GM23338 (cell line): Measurements from ENCODE around the gene SBK3. TPM values are rescaled to one million over a fixed set of nuclear protein-coding genes. Genes with fewer than 3 reads are reported as not detected.

Experiments
- ATAC-seq: fragments of 200-7000 bp; cut with Tn5 transposase; 3 replicates; pipeline ENCODE4 v1.9.1; 2020
- DNase-seq: peaks from one replicate; pipeline ENCODE4 v3.0.0-alpha.2; 2015; ENCODE audit warnings: low spot score
- H2AFZ ChIP-seq: fragments of 200-600 bp; sonication (generic); 2 replicates; pipeline ENCODE4 v1.8.0; 2016; ENCODE audit warnings: antibody characterized with exemption, mild to moderate bottlenecking, moderate library complexity
- H3F3A ChIP-seq: fragments of 200-600 bp; sonication (generic); replicated peaks from 2 replicates; pipeline ENCODE4 v1.8.0; 2017; ENCODE audit warnings: antibody characterized with exemption, mixed run types, low read depth
- H3K27ac ChIP-seq: fragments of 200-600 bp; sonication (generic); 2 replicates; pipeline ENCODE4 v1.6.1; 2016; ENCODE audit warnings: low read depth
- H3K27me3 ChIP-seq: fragments of 200-600 bp; sonication (generic); 2 replicates; pipeline ENCODE4 v1.8.0; 2016; ENCODE audit warnings: mild to moderate bottlenecking, mixed run types, moderate library complexity; ENCODE audit not compliant: insufficient read depth
- H3K36me3 ChIP-seq: fragments of 200-600 bp; sonication (generic); 2 replicates; pipeline ENCODE4 v1.8.0; 2016; ENCODE audit warnings: mild to moderate bottlenecking; ENCODE audit not compliant: insufficient read depth
- H3K4me1 ChIP-seq: fragments of 200-600 bp; sonication (generic); 2 replicates; pipeline ENCODE4 v1.8.0; 2016; ENCODE audit warnings: mild to moderate bottlenecking, moderate library complexity; ENCODE audit not compliant: insufficient read depth
- H3K4me2 ChIP-seq: fragments of 200-600 bp; sonication (generic); 2 replicates; pipeline ENCODE4 v1.7.1; 2017; ENCODE audit warnings: mixed run types
- H3K4me3 ChIP-seq: fragments of 200-600 bp; sonication (generic); 2 replicates; pipeline ENCODE4 v1.6.1; 2016; ENCODE audit warnings: mixed run types
- H3K79me2 ChIP-seq: fragments of 200-600 bp; sonication (generic); replicated peaks from 2 replicates; pipeline ENCODE4 v1.8.0; 2017; ENCODE audit warnings: mild to moderate bottlenecking; ENCODE audit not compliant: insufficient read depth
- H3K9me2 ChIP-seq: fragments of 200-600 bp; sonication (generic); 2 replicates; pipeline ENCODE4 v1.8.0; 2017; ENCODE audit not compliant: insufficient read depth
- H4K20me1 ChIP-seq: fragments of 200-600 bp; sonication (generic); replicated peaks from 2 replicates; pipeline ENCODE4 v1.8.0; 2017; ENCODE audit warnings: mild to moderate bottlenecking; ENCODE audit not compliant: insufficient read depth
- H3K27ac Mint-ChIP-seq: 2 replicates; pipeline ENCODE4 v1.8.0; 2020; ENCODE audit warnings: inconsistent platforms, mild to moderate bottlenecking, moderate library complexity, mixed read lengths
- H3K27me3 Mint-ChIP-seq: 3 replicates; pipeline ENCODE4 v1.8.0; 2022; ENCODE audit warnings: low read depth, mild to moderate bottlenecking, moderate library complexity, mixed read lengths, inconsistent platforms; ENCODE audit not compliant: insufficient read depth, poor library complexity
- H3K36me3 Mint-ChIP-seq: 3 replicates; pipeline ENCODE4 v1.8.0; 2021; ENCODE audit warnings: low read depth, mild to moderate bottlenecking, inconsistent platforms, moderate library complexity, mixed read lengths
- H3K4me1 Mint-ChIP-seq: 3 replicates; pipeline ENCODE4 v1.8.0; 2020; ENCODE audit warnings: mild to moderate bottlenecking, inconsistent platforms, mixed read lengths
- H3K4me3 Mint-ChIP-seq: 3 replicates; pipeline ENCODE4 v1.8.0; 2021; ENCODE audit warnings: moderate library complexity, mild to moderate bottlenecking, inconsistent platforms, mixed read lengths
- H3K9me3 Mint-ChIP-seq: 3 replicates; pipeline ENCODE4 v1.8.0; 2020; ENCODE audit warnings: moderate library complexity, mild to moderate bottlenecking, inconsistent platforms, mixed read lengths
- CTCF ChIP-seq, 2 experiments: fragments of 200-600 bp in 1 of 2; sonication (generic) in 1 of 2; conservative IDR thresholded peaks; 2 replicates each; pipeline versions ENCODE4 v1.5.1 to v1.6.1; 2016 to 2017; ENCODE audit warnings: antibody characterized with exemption in 2 of 2, low read depth in 2 of 2, mild to moderate bottlenecking in 2 of 2, moderate library complexity in 1 of 2
- EZH2 ChIP-seq: fragments of 200-600 bp; sonication (generic); IDR thresholded peaks from one replicate; pipeline ENCODE4 v1.8.0; 2017; ENCODE audit warnings: antibody characterized with exemption, mild to moderate bottlenecking, low read depth; ENCODE audit not compliant: unreplicated experiment
- JUNB ChIP-seq: IDR thresholded peaks from one replicate; pipeline ENCODE4 v1.6.1; 2016; ENCODE audit warnings: antibody characterized with exemption; ENCODE audit not compliant: unreplicated experiment
- NANOG ChIP-seq: IDR thresholded peaks from 2 replicates; pipeline ENCODE4 v1.6.1; 2016; ENCODE audit warnings: antibody characterized with exemption, borderline replicate concordance
- POLR2AphosphoS5 ChIP-seq: IDR thresholded peaks from 2 replicates; pipeline ENCODE4 v1.6.1; 2016; ENCODE audit warnings: antibody characterized with exemption, low read depth
- ZNF114 ChIP-seq: fragments of 250-450 bp; sonication (Bioruptor Pico); IDR thresholded peaks from 2 replicates; pipeline ENCODE4 v1.5.0; 2020; ENCODE audit warnings: mild to moderate bottlenecking, moderate library complexity
- ZNF331 ChIP-seq: fragments of 250-450 bp; sonication (Bioruptor Pico); IDR thresholded peaks from 2 replicates; pipeline ENCODE4 v1.5.0; 2020; ENCODE audit warnings: low read depth, mild to moderate bottlenecking, moderate library complexity
- polyA plus RNA-seq: library from polyadenylated mRNA; unstranded; fragments of >200 nt; fragmentation: Nextera tagmentation; extraction: Ambion mirVana; gene quantifications from 2 replicates; pipeline ENCODE4 v1.2.1, GENCODE V29; 2016
- total RNA-seq: library from RNA; depleted of rRNA; stranded (reverse); fragments of >200 nt; shearing (Covaris generic); gene quantifications from 2 replicates; pipeline ENCODE4 v1.2.3, GENCODE V29; 2014
- TF ChIP-seq, protein P1 (sequence below): fragments of 250-450 bp; sonication (Bioruptor Pico); IDR thresholded peaks from 2 replicates; pipeline ENCODE4 v1.5.0; 2020; ENCODE audit warnings: mild to moderate bottlenecking, moderate library complexity

Gene SBK3
- total and polyA plus RNA-seq, 2 experiments from 2014 or later: 0.27 to 0.94 TPM

- no peak for TF ChIP-seq CTCF (conservative IDR thresholded peaks at IDR 0.05; ENCODE audit: low read depth in 2 of 2)
Measured at GRCh38 chr19:55500368-55500952, 44.9 kb downstream of the SBK3 start (continued).

GRCh38 chr19:55498246-55498840 is 47.0 kb downstream of the SBK3 start:
- H3K4me3 Mint-ChIP-seq: no peak overlapping the region
- ATAC-seq: no peak

More at GRCh38 chr19:55498246-55498840, 47.0 kb downstream of the SBK3 start:
- Histone ChIP-seq H3K79me2 (no peaks in the 10 kb centered on the region), H3K4me2 (no peak overlapping the region), H4K20me1 (no peaks in the 10 kb centered on the region), H2AFZ (no peak overlapping the region), H3K27ac (no peak overlapping the region), H3K4me3 (no peak overlapping the region), H3F3A (no peaks in the 10 kb centered on the region), H3K9me2 (no peaks in the 10 kb centered on the region), H3K27me3 (peaks cover 18% of the 10 kb centered on the region), H3K4me1 (peaks cover 9% of the 10 kb centered on the region; the same call in 1 of the 2 replicates), H3K36me3 (no peaks in the 10 kb centered on the region)
- TF ChIP-seq EZH2: no peak
- no peak for TF ChIP-seq NANOG
- no peak for TF ChIP-seq ZNF331 (CRISPR knock-in tag)
- TF ChIP-seq, protein P1, sequence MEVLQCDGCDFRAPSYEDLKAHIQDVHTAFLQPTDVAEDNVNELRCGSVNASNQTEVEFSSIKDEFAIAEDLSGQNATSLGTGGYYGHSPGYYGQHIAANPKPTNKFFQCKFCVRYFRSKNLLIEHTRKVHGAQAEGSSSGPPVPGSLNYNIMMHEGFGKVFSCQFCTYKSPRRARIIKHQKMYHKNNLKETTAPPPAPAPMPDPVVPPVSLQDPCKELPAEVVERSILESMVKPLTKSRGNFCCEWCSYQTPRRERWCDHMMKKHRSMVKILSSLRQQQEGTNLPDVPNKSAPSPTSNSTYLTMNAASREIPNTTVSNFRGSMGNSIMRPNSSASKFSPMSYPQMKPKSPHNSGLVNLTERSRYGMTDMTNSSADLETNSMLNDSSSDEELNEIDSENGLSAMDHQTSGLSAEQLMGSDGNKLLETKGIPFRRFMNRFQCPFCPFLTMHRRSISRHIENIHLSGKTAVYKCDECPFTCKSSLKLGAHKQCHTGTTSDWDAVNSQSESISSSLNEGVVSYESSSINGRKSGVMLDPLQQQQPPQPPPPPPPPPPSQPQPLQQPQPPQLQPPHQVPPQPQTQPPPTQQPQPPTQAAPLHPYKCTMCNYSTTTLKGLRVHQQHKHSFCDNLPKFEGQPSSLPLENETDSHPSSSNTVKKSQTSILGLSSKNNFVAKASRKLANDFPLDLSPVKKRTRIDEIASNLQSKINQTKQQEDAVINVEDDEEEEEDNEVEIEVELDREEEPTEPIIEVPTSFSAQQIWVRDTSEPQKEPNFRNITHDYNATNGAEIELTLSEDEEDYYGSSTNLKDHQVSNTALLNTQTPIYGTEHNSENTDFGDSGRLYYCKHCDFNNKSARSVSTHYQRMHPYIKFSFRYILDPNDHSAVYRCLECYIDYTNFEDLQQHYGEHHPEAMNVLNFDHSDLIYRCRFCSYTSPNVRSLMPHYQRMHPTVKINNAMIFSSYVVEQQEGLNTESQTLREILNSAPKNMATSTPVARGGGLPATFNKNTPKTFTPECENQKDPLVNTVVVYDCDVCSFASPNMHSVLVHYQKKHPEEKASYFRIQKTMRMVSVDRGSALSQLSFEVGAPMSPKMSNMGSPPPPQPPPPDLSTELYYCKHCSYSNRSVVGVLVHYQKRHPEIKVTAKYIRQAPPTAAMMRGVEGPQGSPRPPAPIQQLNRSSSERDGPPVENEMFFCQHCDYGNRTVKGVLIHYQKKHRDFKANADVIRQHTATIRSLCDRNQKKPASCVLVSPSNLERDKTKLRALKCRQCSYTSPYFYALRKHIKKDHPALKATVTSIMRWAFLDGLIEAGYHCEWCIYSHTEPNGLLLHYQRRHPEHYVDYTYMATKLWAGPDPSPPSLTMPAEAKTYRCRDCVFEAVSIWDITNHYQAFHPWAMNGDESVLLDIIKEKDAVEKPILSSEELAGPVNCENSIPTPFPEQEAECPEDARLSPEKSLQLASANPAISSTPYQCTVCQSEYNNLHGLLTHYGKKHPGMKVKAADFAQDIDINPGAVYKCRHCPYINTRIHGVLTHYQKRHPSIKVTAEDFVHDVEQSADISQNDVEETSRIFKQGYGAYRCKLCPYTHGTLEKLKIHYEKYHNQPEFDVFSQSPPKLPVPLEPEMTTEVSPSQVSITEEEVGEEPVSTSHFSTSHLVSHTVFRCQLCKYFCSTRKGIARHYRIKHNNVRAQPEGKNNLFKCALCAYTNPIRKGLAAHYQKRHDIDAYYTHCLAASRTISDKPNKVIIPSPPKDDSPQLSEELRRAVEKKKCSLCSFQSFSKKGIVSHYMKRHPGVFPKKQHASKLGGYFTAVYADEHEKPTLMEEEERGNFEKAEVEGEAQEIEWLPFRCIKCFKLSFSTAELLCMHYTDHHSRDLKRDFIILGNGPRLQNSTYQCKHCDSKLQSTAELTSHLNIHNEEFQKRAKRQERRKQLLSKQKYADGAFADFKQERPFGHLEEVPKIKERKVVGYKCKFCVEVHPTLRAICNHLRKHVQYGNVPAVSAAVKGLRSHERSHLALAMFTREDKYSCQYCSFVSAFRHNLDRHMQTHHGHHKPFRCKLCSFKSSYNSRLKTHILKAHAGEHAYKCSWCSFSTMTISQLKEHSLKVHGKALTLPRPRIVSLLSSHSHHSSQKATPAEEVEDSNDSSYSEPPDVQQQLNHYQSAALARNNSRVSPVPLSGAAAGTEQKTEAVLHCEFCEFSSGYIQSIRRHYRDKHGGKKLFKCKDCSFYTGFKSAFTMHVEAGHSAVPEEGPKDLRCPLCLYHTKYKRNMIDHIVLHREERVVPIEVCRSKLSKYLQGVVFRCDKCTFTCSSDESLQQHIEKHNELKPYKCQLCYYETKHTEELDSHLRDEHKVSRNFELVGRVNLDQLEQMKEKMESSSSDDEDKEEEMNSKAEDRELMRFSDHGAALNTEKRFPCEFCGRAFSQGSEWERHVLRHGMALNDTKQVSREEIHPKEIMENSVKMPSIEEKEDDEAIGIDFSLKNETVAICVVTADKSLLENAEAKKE: no peak
- no peak for TF ChIP-seq ZNF114
- no peak for TF ChIP-seq CTCF (conservative IDR thresholded peaks at IDR 0.05; ENCODE audit: low read depth in 2 of 2)
- no peak for TF ChIP-seq POLR2AphosphoS5
- TF ChIP-seq JUNB: no peak
- Mint-ChIP-seq H3K27ac (no peak overlapping the region), H3K9me3 (peaks cover 15% of the 10 kb centered on the region), H3K36me3 (peaks cover 11% of the 10 kb centered on the region), H3K27me3 (peaks cover 23% of the 10 kb centered on the region), H3K4me1 (peaks cover 13% of the 10 kb centered on the region)
- DNase-seq: no peak
